NOMO-1 treated with DMSO at 0.1 percent for 48 hours (cell line): ENCODE measurements around the gene RGS3.
"Not testable (repeated sequence)": the region's sequence is repeated elsewhere in the genome, so short reads cannot be mapped to it uniquely, and the experiment has no call there.

Source experiments
- DNase-seq: peaks from one replicate; lab custom pipeline; 2025; ENCODE audit not compliant: unreplicated experiment; lab: John Stamatoyannopoulos, UW

RGS3 gene

DNA sequence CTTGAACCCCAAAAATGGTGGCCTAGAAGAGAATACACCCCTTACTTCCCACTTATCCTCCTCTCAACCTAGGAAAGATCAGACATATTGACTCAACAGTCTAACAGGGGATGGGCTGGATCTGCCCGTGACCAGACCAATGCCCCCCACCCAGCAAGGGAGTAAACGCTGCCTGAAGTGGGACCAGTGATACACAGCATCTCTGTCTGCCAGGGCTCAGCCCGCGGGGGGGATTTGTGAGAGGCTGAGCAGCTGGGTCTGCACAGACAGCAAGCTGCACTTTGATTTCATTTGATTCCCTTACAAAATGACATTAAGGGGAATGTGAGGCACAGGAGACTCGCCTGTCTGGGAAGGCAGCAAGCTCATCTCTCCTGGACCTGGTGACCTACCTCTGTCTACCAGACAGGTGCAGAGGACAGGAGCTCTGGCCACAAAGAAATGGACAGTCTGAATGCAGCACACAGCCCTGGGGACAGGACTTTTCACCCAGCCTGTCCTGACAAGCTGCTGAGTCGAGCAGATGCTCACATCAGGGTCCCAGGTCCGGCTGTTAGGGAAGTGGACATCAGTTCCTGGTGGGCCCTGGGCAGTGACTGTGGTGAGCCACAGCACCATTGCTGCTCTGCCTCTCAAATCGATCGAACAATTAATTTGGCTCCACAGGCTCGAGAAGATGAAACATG, 79.9 kb downstream of the RGS3 start:
- no peak for DNase-seq

GRCh38 chr9:113543982-113544303, 80.4 kb downstream of the RGS3 start:
- no peak for DNase-seq

DNA sequence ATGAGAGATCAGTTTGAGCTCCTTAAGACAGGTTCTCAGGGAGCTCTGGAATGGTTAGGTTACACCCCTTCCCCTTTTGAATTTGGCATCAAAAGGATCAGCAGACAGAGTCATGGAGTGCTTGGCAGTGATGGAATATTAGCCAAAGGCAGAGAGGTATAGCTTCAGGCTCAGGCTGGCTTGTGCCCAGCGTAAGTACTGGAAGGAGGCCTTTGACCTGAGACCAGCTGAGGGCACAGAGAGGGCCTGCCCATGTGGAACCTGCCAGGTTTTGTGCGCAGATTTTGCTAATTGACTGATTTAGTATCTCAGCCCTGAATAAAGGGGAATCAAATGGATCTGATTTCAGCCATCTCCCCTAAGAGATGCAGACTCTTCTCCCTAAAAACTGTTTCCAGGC, 81.5 kb downstream of the RGS3 start:
- no peak for DNase-seq

DNA sequence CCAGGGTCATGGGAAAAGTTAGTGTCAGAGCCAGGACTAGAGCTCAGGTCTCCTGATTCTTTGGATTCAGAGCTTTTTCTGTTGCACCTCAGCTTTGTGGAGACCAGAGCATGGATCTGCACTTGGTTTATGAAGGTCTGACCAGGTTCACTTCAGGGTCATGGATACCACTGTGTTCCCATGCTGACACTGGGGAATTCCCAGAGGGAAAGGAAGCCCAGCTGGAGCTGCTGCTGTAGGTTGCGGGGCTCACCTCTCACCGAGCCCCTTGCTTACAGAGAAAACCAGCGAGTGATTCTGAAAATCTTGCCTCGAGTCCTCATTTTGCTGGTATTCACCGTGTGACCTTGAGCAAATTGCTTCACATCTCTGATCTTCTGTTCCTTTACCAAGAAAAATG, 83.0 kb downstream of the RGS3 start:
- no peak for DNase-seq

- DNase-seq = no peak
These were observed 84.0 kb downstream of the RGS3 start for GRCh38 chr9:113547501-113547900.

DNA sequence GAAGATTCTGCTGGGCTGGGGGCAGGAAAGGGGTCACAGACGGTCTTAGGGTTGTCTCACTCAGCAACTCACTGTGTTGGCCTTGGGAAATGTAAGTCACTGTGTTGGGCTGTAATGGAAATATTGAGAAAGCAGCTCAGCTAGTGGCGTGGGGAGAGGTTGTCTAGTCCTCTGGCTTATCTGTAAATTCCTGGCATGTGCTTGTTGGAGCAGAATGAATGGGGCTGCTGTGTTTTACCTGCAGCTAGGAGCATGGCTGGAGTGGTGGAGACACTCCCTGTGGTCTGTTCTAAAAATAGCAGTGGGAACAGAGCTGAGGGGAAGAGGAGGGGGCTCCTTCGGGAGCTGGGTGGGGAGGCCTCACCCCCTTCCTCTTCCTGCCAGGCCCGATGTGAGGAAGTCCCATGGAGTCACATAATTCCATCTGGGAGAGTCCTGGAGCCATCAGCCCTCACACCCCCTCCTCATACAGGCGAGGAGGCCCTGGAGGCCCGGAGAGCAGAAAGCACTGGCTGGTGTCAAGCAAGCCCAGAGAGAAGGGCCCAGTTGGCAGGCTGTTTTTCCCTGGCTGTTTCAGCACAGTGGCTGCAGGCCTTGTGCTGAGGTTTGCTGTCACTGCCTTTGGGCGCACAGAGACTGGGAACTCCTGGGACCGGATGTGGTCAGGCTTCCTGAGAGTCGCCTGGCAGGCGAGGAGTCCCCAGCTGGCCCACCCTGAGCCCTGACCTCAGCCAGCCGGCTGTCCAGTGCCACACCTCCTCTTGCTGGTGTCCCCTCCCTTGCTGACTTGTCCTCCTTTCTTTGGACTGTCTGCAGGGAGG, 84.9 kb downstream of the RGS3 start:
- DNase-seq = peak; percentile 14

- not testable (repeated sequence) for DNase-seq
These were observed 86.4 kb downstream of the RGS3 start for GRCh38 chr9:113549892-113550291.

DNA sequence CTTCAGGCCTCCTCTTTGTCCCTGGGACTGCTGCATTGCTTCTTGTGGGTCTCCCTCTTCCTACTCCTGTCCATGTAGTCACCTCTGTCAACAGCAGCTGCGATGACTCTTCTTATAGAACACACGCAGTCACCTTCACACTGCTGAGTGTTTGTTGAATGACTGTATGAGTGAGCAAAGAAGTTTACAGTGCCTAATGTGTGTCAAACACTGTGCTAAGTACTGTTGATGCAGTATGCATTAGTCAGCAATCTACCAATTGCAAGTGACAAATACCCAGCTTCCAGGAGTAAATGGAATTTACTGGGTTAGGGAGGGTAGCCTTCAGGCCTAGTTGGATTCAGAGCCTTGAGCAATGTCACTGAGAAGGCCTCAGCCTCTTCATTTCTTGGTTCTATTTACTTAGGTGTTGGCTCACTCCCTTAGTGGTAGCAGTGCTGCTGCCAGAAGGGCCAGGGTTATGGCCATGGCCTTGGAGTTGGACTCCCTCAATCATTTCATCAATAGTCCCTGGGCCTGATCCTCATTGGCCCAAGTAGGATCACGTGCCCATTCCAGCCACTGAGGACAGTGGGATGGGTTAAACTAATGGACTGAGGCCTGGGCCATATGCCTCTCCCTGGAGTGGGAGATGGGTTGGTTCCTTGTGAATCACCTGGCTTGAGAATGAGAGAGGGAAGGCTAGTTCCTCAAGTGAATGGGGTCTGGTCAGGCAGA, 93.5 kb downstream of the RGS3 start:
- DNase-seq = no peak

GRCh38 chr9:113558632-113559502, 95.3 kb downstream of the RGS3 start:
- no peak for DNase-seq

- DNase-seq = no peak
These were observed 96.6 kb downstream of the RGS3 start for GRCh38 chr9:113559834-113560800.

GRCh38 chr9:113562653-113563381, 99.3 kb downstream of the RGS3 start:
- no peak for DNase-seq

- DNase-seq = no peak
These were observed 100.4 kb downstream of the RGS3 start for GRCh38 chr9:113563826-113564497.

DNA sequence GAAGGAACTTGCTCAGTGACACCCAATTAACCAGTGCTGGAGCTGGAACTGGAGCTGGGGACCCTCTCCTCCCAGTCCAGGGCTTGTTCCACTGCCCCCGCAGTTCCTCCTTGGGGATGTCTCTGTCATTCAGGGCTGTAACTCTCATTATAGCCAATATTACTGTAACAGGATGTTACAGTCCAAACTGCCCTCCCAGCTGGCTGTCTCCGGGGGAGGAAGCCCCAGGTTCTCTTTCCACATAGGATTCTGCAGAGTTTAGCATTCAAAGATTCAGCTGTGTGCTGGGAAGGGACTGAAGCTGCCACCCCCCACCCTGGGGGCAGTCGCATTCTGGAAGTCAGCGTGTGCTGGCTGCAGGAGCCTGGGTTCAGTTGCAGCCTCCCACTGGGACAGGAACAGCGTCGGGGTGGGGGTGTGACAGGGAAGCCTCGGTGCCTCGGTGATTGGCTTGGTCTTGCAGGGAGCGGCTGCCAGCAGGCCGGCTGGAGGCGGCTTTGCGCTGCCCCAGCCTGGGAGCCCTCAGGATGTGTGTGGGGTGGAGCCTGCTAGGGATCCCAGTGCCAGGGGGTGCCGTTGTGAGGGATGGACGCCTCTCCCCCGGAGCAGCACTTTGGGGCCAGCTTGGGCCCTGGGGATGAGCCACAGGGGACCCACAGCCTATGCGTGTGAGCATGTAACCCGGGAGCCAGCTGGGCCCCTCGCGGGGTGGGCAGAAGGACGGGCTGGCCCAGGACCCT, 101.1 kb downstream of the RGS3 start:
- DNase-seq = peak; percentile 16

- no peak for DNase-seq
These were observed 102.6 kb downstream of the RGS3 start for GRCh38 chr9:113566016-113566711.

DNA sequence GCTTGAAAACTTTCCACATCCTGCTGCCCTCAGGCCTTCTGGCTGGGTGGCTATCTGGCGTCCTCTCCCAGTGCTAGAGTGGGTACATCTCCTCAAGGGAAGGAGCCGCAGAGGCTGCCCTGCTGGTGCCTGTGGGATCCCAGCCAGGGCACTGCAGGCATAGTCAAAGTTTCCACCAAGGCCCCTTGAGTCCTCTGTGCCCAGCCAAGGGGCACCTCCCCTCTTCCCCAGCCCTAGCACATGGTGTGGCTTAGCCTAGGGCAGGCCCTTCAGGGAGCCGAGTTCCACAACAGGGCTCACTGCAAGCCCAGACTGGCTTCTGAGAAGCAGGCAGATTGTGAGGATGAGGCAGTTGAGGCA, 103.2 kb downstream of the RGS3 start:
- no peak for DNase-seq

DNA sequence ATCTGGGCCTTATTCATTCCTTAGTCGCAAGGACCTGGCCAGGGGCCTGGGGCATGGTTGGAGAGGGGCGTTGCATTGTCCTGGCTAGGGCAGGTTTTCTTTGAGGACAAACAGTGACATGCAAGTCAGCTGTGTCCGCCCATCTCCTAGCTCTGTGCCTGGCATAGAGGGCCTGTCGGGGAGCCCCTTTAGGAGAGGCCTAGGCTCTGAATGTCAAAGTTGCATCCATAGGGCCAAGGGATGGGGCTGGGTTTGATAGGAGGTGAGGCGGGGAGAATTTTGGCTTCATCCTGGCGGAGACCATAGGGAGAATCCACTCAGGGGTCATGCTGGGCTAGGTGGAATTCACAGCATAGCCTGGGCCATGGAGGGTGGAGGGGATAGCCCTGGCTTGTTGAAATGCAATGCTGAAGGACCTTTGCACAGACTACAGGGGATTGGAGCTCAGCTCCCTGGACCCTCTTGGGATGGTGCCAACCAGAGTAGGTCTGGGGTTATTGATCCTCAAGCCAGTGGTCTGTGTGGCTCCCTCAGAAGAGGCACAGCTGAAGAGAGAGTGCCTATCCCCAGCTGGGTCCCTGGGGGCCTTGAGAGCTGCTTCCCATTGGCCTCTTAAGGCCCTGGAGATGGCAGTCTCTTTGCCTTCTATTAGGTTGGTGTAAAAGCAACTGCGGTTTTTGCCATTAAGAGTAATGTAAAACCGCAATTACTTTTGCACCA, 104.0 kb downstream of the RGS3 start:
- DNase-seq = no peak

DNA sequence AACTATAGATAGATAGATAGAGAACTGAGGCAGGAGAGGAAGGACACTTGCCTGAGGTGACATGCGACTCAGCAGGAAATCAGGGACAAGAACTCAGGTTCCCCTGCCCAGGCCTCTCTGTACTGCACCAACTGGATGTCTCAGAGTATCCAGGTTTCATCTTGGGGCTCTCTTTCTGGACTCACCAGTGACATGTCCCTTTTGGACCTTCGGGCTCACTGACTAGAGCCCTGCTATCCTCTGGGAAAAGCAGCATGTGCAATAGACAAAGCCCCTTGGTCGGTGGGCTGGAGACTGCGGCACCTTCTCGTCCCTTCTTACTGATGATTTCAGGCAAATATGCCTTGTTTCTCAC, 104.5 kb downstream of the RGS3 start:
- no peak for DNase-seq
